Activated CD8-positive, alpha-beta T cell treated with anti-CD3 and anti-CD28 coated beads for 36 hours (primary cell): ENCODE measurements around the gene CCKAR. TPM values are rescaled to one million over a fixed set of nuclear protein-coding genes. Genes with fewer than 3 reads are reported as not detected.

Experiments
- ATAC-seq: fragments of 200-7000 bp; cut with Tn5 transposase; one replicate; pipeline ENCODE4 v1.10.0; 2021; ENCODE audit warnings: mild to moderate bottlenecking, moderate library complexity
- CTCF ChIA-PET: fragments of 350-600 bp; sonication (Branson Sonifier 250); formaldehyde crosslinking; loops from one replicate; lab custom pipeline; 2021; ENCODE audit warnings: antibody characterized with exemption; lab: Charles Lee
- POLR2A ChIA-PET: fragments of 350-600 bp; sonication (Branson Sonifier 250); formaldehyde crosslinking; loops from one replicate; lab custom pipeline; 2021; ENCODE audit warnings: antibody characterized with exemption; lab: Charles Lee
- DNase-seq: peaks from one replicate; pipeline ENCODE4 v3.0.0-alpha.2; 2020
- H3K27ac Mint-ChIP-seq: one replicate; pipeline ENCODE4 v1.8.0; 2021; ENCODE audit warnings: mild to moderate bottlenecking, mixed read lengths
- H3K27me3 Mint-ChIP-seq: one replicate; pipeline ENCODE4 v1.8.0; 2021; ENCODE audit warnings: mixed read lengths
- H3K36me3 Mint-ChIP-seq: one replicate; pipeline ENCODE4 v1.8.0; 2021; ENCODE audit warnings: low read depth, mixed read lengths
- H3K4me1 Mint-ChIP-seq: one replicate; pipeline ENCODE4 v1.8.0; 2021; ENCODE audit warnings: low read depth, mixed read lengths
- H3K4me3 Mint-ChIP-seq: one replicate; pipeline ENCODE4 v1.8.0; 2021; ENCODE audit warnings: mild to moderate bottlenecking, moderate library complexity, mixed read lengths
- H3K9me3 Mint-ChIP-seq: one replicate; pipeline ENCODE4 v1.8.0; 2021; ENCODE audit warnings: mixed read lengths
- CTCF ChIP-seq: fragments of 200-600 bp; IDR thresholded peaks from one replicate; pipeline ENCODE4 v1.8.0; 2022; ENCODE audit warnings: antibody characterized with exemption, mild to moderate bottlenecking
- intact Hi-C: fragments of 100-400 bp; cut with micrococcal nuclease; formaldehyde crosslinking; loops from one replicate; pipeline ENCODE4 v1.10.0; 2022
- total RNA-seq, 2 experiments: library from RNA; stranded (reverse); gene quantifications; one replicate each; pipeline ENCODE4 v1.2.3, GENCODE V29; 2021

Gene CCKAR
- total RNA-seq, 2 experiments from 2014 or later, result not detected

- ATAC-seq (no peak), DNase-seq (no peak)
- intact Hi-C loops, result no loop called here
- TF ChIP-seq CTCF, result no peak
- H3K9me3 Mint-ChIP-seq, result no peaks in the 10 kb centered on the region
- H3K27ac Mint-ChIP-seq, result no peak overlapping the region
- no peaks in the 10 kb centered on the region for H3K4me1 Mint-ChIP-seq
- no peaks in the 10 kb centered on the region for H3K36me3 Mint-ChIP-seq
- ChIA-PET CTCF (interaction anchor here (1.1 kb wide), 1 partner anchor 16 kb away, joined by 3 read pairs; no protein-coding TSS in a partner anchor), POLR2A (interaction anchor here (0.7 kb wide), 1 partner anchor 11 kb away, joined by 3 read pairs; no protein-coding TSS in a partner anchor)
- no peaks in the 10 kb centered on the region for H3K27me3 Mint-ChIP-seq
- H3K4me3 Mint-ChIP-seq, result no peak overlapping the region
Measured at GRCh38 chr4:26482508-26483462, 7.5 kb downstream of the CCKAR start.

- Mint-ChIP-seq H3K9me3 (no peaks in the 10 kb centered on the region), H3K4me3 (no peak overlapping the region), H3K4me1 (no peaks in the 10 kb centered on the region), H3K27ac (no peak overlapping the region), H3K27me3 (no peaks in the 10 kb centered on the region), H3K36me3 (no peaks in the 10 kb centered on the region)
- POLR2A ChIA-PET, result interaction anchor here (0.5 kb wide), 1 partner anchor 152 kb away, joined by 4 read pairs; no protein-coding TSS in a partner anchor
- ATAC-seq, result no peak
- TF ChIP-seq CTCF, result no peak
- CTCF ChIA-PET, result interaction anchor here (1.4 kb wide), 1 partner anchor 18 kb away, joined by 3 read pairs; no protein-coding TSS in a partner anchor
- intact Hi-C loops, result no loop called here
- DNase-seq, result no peak
Measured at GRCh38 chr4:26478330-26478729, 12.0 kb downstream of the CCKAR start.

- no peak for TF ChIP-seq CTCF
- no peak for ATAC-seq
- no peaks in the 10 kb centered on the region for H3K9me3 Mint-ChIP-seq
- no peak for DNase-seq
- intact Hi-C loops, result no loop called here
- CTCF ChIA-PET, result no interaction called here
- H3K4me3 Mint-ChIP-seq, result no peak overlapping the region
- H3K36me3 Mint-ChIP-seq, result no peaks in the 10 kb centered on the region
- H3K27ac Mint-ChIP-seq, result no peak overlapping the region
- POLR2A ChIA-PET, result no interaction called here
- H3K4me1 Mint-ChIP-seq, result no peaks in the 10 kb centered on the region
- no peaks in the 10 kb centered on the region for H3K27me3 Mint-ChIP-seq
Measured at GRCh38 chr4:26476545-26476944, 13.7 kb downstream of the CCKAR start.

- CTCF ChIA-PET, result interaction anchor here (0.6 kb wide), 1 partner anchor 15 kb away, joined by 4 read pairs; no protein-coding TSS in a partner anchor
- Mint-ChIP-seq H3K27me3 (no peaks in the 10 kb centered on the region), H3K4me3 (no peak overlapping the region), H3K9me3 (no peaks in the 10 kb centered on the region), H3K27ac (no peak overlapping the region), H3K36me3 (no peaks in the 10 kb centered on the region), H3K4me1 (no peaks in the 10 kb centered on the region)
- DNase-seq (no peak), ATAC-seq (no peak)
- intact Hi-C loops, result no loop called here
- TF ChIP-seq CTCF, result no peak
- POLR2A ChIA-PET, result no interaction called here
Measured at GRCh38 chr4:26475716-26476115, 14.6 kb downstream of the CCKAR start.

- Mint-ChIP-seq H3K9me3 (no peaks in the 10 kb centered on the region), H3K27me3 (no peaks in the 10 kb centered on the region), H3K4me1 (no peaks in the 10 kb centered on the region), H3K36me3 (no peaks in the 10 kb centered on the region), H3K4me3 (no peak overlapping the region), H3K27ac (no peak overlapping the region)
- ChIA-PET POLR2A (no interaction called here), CTCF (no interaction called here)
- DNase-seq (no peak), ATAC-seq (no peak)
- intact Hi-C loops, result no loop called here
- TF ChIP-seq CTCF, result no peak
Measured at GRCh38 chr4:26474551-26474950, 15.7 kb downstream of the CCKAR start.
